M059J (cell line): ENCODE results near the gene POLR2H. TPM values are rescaled to one million over a fixed set of nuclear protein-coding genes. Genes with fewer than 3 reads are reported as not detected.

Experiments
- DNase-seq: peaks from one replicate; pipeline ENCODE4 v3.0.0-alpha.2; 2012; ENCODE audit warnings: low read depth
- total RNA-seq: library from RNA; depleted of rRNA; stranded (reverse); fragments of >200 nt; shearing (Covaris generic); gene quantifications from 2 replicates; pipeline ENCODE4 v1.2.3, GENCODE V29; 2014; rRNA removed

POLR2H gene
- total RNA-seq, result 162 and 196 TPM in 2 replicates

- peak; percentile 60 for DNase-seq
Measured at GRCh38 chr3:184361532-184361931, at the start of gene POLR2H, which contains the start of gene CLCN2. Gene POLR2H (plus strand): TSS chr3:184361710. CDS start chr3:184363493, 1,783 bp downstream. Gene CLCN2 (minus strand): TSS chr3:184361605. CDS start chr3:184361479, 126 bp downstream.

GRCh38 chr3:184314363-184314699 lies 47.2 kb upstream of the POLR2H start, which contains the start of gene EIF4G1:
Gene EIF4G1 (plus strand): TSS chr3:184314606. CDS start chr3:184315797, 1,191 bp downstream.
- DNase-seq, result peak; percentile 91

GRCh38 chr3:184314700-184315542 lies 46.6 kb upstream of the POLR2H start:
- peak; percentile 72 for DNase-seq

GRCh38 chr3:184315543-184315867 lies 46.0 kb upstream of the POLR2H start:
- DNase-seq, result no peak

- DNase-seq, result peak; percentile 31
Measured at GRCh38 chr3:184315871-184316661, 45.4 kb upstream of the POLR2H start.

- DNase-seq, result no peak
Measured at GRCh38 chr3:184316792-184317191, 44.7 kb upstream of the POLR2H start.

- DNase-seq, result no peak
Measured at GRCh38 chr3:184317201-184317600, 44.3 kb upstream of the POLR2H start.

- peak; percentile 99 for DNase-seq
Measured at GRCh38 chr3:184320104-184320445, 41.4 kb upstream of the POLR2H start.

GRCh38 chr3:184321666-184322065 lies 39.8 kb upstream of the POLR2H start:
- no peak for DNase-seq

- DNase-seq, result no peak
Measured at GRCh38 chr3:184322731-184323487, 38.6 kb upstream of the POLR2H start.

GRCh38 chr3:184323696-184324095 lies 37.8 kb upstream of the POLR2H start:
- DNase-seq, result no peak

- no peak for DNase-seq
Measured at GRCh38 chr3:184325269-184325668, 36.2 kb upstream of the POLR2H start.

- no peak for DNase-seq
Measured at GRCh38 chr3:184325715-184326369, 35.7 kb upstream of the POLR2H start.

- no peak for DNase-seq
Measured at GRCh38 chr3:184327171-184327570, 34.3 kb upstream of the POLR2H start.

- DNase-seq, result no peak
Measured at GRCh38 chr3:184328516-184328915, 33.0 kb upstream of the POLR2H start.

- DNase-seq, result peak; percentile 97
Measured at GRCh38 chr3:184332370-184333090, 29.0 kb upstream of the POLR2H start.

- no peak for DNase-seq
Measured at GRCh38 chr3:184333190-184333589, 28.3 kb upstream of the POLR2H start.

GRCh38 chr3:184333700-184334099 lies 27.8 kb upstream of the POLR2H start:
- DNase-seq, result no peak

- peak; percentile 95 for DNase-seq
Measured at GRCh38 chr3:184334470-184335158, 26.9 kb upstream of the POLR2H start.

GRCh38 chr3:184335291-184335660 lies 26.2 kb upstream of the POLR2H start:
- DNase-seq, result peak; percentile 56
